Measurements from ENCODE around the gene FBXL16.

The FBXL16 gene

DNA sequence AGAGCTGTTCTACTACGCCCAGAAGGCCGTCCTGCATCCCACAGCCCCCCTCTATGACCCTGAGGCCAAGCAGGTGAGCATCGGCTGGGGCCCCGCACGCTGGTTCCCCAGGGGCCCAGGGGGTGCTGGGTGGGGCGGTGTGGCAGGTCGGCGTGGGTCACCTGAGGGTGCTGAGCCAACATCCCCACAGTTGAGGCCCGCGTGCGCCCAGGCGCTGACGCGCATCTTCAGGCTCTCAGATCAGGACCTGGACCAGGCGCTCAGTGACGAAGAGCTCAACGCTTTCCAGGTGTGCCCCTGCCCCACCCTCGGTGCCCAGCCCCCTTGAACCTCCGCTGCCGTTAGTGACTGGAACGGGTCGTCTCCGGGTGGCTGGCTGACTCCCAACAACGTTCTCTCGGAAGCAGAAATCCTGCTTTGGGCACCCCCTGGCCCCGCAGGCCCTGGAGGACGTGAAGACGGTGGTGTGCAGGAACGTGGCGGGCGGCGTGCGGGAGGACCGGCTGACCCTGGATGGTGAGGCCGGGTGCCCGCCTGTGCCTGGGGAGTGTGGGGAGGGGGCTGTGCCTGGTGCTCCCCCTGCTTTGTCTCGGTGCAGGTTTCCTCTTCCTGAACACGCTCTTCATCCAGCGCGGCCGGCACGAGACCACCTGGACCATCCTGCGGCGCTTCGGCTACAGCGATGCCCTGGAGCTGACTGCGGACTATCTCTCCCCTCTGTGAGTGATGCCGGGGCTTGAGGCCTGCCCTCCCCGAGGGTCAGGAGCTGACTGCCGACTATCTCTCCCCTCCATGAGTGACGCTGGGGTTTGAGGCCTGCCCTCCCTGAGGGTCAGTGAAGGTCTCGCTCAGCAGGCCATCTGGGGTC is 34.9 kb downstream of the FBXL16 start:
- H3K36me3 ChIP-seq: peaks cover 54% of the 10 kb centered on the region
- DNase-seq: no peak
- 0 out of 2 replicates have a peak, but pooled peaks cover 4% of the 10 kb centered on the region for H3K4me1 ChIP-seq
- H3K27me3 ChIP-seq: no peaks in the 10 kb centered on the region
- no peaks in the 10 kb centered on the region for H3K9me3 ChIP-seq
- H3K4me3 ChIP-seq (ENCODE audit: low read depth, low read length): no peak overlapping the region
- TF ChIP-seq, protein P1, sequence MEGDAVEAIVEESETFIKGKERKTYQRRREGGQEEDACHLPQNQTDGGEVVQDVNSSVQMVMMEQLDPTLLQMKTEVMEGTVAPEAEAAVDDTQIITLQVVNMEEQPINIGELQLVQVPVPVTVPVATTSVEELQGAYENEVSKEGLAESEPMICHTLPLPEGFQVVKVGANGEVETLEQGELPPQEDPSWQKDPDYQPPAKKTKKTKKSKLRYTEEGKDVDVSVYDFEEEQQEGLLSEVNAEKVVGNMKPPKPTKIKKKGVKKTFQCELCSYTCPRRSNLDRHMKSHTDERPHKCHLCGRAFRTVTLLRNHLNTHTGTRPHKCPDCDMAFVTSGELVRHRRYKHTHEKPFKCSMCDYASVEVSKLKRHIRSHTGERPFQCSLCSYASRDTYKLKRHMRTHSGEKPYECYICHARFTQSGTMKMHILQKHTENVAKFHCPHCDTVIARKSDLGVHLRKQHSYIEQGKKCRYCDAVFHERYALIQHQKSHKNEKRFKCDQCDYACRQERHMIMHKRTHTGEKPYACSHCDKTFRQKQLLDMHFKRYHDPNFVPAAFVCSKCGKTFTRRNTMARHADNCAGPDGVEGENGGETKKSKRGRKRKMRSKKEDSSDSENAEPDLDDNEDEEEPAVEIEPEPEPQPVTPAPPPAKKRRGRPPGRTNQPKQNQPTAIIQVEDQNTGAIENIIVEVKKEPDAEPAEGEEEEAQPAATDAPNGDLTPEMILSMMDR (IDR thresholded peaks at IDR 0.05; ENCODE audit: low read depth, low read length): no peak

DNA sequence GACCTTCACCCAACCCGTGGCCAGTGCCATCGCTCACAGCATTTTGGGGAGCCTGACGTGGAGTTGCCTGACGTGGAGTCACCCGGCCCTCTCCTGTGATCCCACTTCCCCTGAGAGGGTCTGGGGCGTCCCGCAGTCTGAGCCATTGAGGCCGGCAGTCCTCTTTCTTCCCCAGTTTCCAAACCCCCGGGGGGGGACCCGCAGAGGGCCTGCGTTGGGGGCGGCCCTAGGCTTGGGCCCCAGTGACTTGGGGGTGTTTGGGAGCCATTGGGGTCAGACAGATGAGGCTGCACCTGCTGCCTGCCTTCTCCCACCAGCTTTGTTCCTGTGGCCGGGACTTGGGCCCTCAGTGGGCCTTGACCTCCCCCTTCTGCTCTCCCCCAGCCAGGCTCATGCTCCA is 35.9 kb downstream of the FBXL16 start:
- Histone ChIP-seq H3K4me1 (no peaks in the 10 kb centered on the region), H3K4me3 (ENCODE audit: low read depth, low read length) (no peak overlapping the region), H3K36me3 (peaks cover 54% of the 10 kb centered on the region)

DNA sequence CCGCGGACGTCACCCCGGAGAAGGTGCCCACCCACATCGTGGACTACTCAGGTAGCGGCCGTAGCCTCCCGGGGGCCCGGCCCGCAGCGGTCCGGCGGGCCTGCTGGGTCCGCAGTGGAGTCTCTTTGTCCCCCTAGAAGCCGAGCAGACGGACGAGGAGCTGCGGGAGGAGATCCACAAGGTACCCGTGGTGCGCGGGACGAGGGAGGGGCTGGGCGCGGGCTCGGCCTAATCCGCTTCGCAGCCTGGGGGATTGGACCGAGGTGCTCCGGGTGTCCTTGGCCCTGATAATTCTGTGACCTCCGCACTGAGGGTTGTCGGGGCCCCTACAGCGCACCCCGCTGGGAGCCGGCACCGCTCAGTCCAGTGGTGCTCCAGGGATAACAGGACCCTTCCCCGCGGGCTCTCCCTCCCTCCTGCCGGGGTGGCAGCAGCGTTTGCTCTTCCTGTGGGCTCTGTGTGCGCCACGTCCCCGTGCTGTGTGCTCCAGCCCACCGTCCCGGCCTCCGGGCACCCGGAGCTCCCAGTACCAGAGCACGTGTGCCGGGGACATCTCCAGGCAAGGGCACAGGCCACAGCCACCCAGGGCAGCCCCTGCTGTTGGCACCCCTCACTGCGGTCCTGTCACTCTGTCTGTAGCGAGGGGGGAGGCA is 37.0 kb downstream of the FBXL16 start:
- TF ChIP-seq, protein P1 (IDR thresholded peaks at IDR 0.05; ENCODE audit: low read depth, low read length): no peak
- Histone ChIP-seq H3K4me3 (ENCODE audit: low read depth, low read length) (peak overlapping the region; percentile 90), H3K36me3 (peaks cover 47% of the 10 kb centered on the region), H3K9me3 (no peaks in the 10 kb centered on the region), H3K27me3 (no peaks in the 10 kb centered on the region), H3K4me1 (no peaks in the 10 kb centered on the region)
- no peak for DNase-seq

More for the DNA sequence above, 35.9 kb downstream of the FBXL16 start:
- Histone ChIP-seq H3K27me3 (no peaks in the 10 kb centered on the region), H3K9me3 (no peaks in the 10 kb centered on the region)
- DNase-seq: no peak
- TF ChIP-seq, protein P1 (IDR thresholded peaks at IDR 0.05; ENCODE audit: low read depth, low read length): no peak

DNA sequence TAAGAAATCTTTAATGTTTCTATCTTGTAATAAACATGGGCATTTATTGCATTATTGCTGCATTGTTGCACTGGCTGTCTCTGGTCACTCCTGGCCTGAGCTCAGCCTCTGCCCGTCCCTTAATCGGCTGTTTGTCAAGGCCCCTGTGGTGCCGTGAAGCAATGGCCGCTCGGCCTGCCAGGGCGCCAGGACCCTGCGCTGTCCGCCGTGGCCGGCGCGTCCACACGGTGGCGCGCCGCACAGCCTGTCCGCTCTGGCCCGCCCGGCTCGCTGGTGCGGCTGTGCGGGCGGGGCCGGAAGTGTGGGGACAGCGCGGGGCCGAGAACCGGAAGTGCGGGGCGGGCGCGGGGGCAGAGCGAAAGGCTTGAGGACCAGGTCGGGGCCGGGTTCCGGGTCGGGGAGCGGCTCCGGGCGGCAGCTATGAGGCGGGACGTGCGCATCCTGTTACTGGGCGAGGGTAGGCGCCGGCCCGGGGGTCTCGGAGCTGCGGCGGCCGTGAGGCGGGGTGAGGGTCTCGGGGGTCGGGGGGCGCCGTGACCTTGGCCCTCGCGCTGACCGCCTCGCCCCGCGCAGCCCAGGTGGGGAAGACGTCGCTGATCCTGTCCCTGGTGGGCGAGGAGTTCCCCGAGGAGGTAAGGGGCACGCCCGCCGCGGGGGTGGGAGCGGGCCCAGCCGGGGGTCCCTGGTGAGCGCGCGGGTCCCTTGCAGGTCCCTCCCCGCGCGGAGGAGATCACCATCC is 37.7 kb downstream of the FBXL16 start, which contains the start of gene RHOT2:
Gene RHOT2 (plus strand): TSS at position 353 of the 739 bp plus-strand sequence. CDS start 68 bp downstream, at position 421.
- TF ChIP-seq, protein P1 (IDR thresholded peaks at IDR 0.05; ENCODE audit: low read depth, low read length): peak; percentile 62
- Histone ChIP-seq H3K4me3 (ENCODE audit: low read depth, low read length) (peak within 1 kb of the TSS; percentile 90), H3K9me3 (no peaks in the 10 kb centered on the region), H3K36me3 (peaks cover 40% of the 10 kb centered on the region), H3K27me3 (no peaks in the 10 kb centered on the region), H3K4me1 (no peaks in the 10 kb centered on the region)
- DNase-seq: peak; percentile 95

DNA sequence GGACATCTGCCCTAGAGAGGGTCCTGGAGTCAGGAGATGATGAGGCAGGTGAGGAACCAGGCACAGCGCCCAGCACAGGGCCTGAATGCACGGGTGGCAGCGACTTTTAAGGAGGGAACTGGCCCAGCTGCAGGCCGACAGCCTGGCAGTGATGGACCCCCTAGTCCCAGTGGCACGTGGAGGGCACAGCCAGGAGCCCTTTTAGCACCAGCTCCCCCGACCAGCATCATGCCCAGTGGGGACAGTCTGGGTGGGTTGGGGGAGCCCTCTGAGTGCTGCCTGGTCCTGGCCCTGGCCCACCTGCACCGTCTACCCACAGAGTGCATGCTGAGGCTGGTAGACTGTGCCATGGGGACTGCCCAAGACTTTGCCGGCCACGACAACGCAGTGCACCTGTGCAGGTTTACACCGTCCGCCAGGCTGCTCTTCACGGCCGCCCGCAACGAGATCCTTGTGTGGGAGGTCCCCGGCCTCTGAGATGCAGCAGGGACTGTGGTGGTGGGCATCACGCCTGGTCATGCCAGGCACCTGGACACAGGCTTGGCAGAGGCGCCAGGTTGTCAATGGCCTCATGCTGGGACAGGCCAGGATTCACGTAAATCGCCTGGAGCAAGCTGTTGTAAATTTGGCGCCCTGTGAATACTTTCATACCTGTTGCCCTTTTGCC is 38.4 kb downstream of the FBXL16 start:
- Histone ChIP-seq H3K27me3 (no peaks in the 10 kb centered on the region), H3K4me1 (no peaks in the 10 kb centered on the region), H3K36me3 (peaks cover 33% of the 10 kb centered on the region), H3K4me3 (ENCODE audit: low read depth, low read length) (no peak overlapping the region; the same call in 1 of the 2 replicates), H3K9me3 (no peaks in the 10 kb centered on the region)
- no peak for DNase-seq
- TF ChIP-seq, protein P1 (IDR thresholded peaks at IDR 0.05; ENCODE audit: low read depth, low read length): no peak

All from BE2C (cell line).